Epithelial cell of proximal tubule (primary cell): ENCODE data around the gene PRKAR2B. TPM values are rescaled to one million over a fixed set of nuclear protein-coding genes. Genes with fewer than 3 reads are reported as not detected.

Source experiments
- DNase-seq: peaks from one replicate; pipeline ENCODE4 v3.0.0-alpha.2; 2011; ENCODE audit warnings: low read depth
- H3K4me3 ChIP-seq: 2 replicates; pipeline ENCODE4 v1.5.1; 2011; ENCODE audit warnings: low read depth, mild to moderate bottlenecking, low read length
- total RNA-seq: library from RNA; depleted of rRNA; stranded (reverse); fragments of >200 nt; gene quantifications from 2 replicates; pipeline ENCODE4 v1.2.3, GENCODE V29; 2015
- TF ChIP-seq, protein P1 (sequence below): conservative IDR thresholded peaks from 2 replicates; pipeline ENCODE4 v1.5.1; 2012; ENCODE audit warnings: low read depth, mild to moderate bottlenecking, low read length

The PRKAR2B gene
- total RNA-seq, 1 donor from 2014 or later: 5.2 TPM

DNA sequence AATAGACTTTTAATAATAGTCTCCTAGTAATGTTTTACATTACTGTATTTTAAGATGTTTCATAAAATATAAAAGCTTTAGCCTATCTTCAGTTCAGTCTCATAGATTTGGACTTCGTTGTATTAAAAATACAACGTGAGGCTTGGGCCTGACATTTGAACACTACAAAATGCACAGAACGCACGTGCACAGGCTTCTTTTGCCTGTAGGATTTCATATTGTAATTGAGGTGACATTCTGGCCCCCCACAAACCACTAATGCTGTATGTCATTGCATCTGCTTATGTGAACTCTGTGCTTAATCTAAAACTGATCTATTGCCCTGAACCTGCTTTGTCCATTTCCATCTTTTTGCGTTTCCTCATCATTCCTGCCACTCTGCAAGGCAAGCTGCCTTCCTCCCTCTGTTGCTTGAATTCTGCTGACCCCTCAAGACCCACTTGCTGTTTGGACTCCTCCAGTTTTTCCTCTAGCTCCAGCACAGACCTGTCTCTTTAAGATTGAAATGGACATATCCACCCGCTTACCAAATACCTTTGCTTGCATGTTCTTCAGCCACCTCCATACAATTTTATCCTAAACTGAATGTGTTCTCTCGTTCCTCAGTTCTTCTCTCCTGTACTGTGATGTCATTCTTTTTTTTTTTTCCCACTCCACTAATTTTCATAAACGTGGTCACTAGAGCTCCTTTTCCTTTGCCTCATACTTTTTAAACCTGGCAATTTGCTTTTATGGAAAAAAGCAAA, 12.4 kb downstream of the PRKAR2B start:
- TF ChIP-seq, protein P1, sequence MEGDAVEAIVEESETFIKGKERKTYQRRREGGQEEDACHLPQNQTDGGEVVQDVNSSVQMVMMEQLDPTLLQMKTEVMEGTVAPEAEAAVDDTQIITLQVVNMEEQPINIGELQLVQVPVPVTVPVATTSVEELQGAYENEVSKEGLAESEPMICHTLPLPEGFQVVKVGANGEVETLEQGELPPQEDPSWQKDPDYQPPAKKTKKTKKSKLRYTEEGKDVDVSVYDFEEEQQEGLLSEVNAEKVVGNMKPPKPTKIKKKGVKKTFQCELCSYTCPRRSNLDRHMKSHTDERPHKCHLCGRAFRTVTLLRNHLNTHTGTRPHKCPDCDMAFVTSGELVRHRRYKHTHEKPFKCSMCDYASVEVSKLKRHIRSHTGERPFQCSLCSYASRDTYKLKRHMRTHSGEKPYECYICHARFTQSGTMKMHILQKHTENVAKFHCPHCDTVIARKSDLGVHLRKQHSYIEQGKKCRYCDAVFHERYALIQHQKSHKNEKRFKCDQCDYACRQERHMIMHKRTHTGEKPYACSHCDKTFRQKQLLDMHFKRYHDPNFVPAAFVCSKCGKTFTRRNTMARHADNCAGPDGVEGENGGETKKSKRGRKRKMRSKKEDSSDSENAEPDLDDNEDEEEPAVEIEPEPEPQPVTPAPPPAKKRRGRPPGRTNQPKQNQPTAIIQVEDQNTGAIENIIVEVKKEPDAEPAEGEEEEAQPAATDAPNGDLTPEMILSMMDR: no peak
- no peak for DNase-seq
- H3K4me3 ChIP-seq: no peak overlapping the region

DNA sequence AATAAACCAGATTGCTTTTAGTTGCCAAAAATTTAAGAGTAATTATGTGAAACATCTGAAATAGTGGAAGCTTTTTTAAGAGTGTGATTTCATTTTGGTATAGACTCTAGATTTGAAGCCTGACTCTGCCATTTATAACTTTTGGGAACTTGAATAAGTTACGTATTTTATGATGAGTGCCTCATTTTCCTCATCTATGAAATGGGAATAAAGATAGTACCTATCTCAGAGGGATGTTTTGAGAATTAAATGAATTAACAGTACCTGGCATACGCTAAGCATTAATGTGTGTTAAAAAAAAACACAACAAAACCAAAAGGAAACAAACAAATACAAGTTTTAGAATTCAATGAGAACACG, 12.9 kb downstream of the PRKAR2B start:
- TF ChIP-seq, protein P1: no peak
- DNase-seq: no peak

DNA sequence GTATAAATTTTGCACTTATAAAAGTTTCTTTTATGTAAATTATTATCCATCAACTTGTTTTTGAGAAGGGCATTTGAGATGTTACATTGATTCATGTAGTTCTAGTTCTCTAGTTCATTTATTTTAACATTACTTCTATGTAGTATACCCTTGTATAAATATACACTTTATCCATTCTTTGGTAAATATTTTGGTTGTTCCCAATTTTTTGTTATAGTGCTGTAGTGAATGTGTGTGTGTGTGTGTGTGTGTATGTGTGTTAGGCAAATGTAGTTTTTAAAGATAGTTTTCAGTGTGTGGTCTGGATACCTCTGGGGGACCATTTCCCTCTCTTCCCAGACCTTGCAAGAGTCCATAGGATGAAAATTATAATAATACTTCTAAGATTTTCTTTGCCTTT, 15.0 kb downstream of the PRKAR2B start:
- H3K4me3 ChIP-seq: no peak overlapping the region
- no peak for DNase-seq
- TF ChIP-seq, protein P1: no peak

More for the DNA sequence above, 12.9 kb downstream of the PRKAR2B start:
- H3K4me3 ChIP-seq: no peak overlapping the region

DNA sequence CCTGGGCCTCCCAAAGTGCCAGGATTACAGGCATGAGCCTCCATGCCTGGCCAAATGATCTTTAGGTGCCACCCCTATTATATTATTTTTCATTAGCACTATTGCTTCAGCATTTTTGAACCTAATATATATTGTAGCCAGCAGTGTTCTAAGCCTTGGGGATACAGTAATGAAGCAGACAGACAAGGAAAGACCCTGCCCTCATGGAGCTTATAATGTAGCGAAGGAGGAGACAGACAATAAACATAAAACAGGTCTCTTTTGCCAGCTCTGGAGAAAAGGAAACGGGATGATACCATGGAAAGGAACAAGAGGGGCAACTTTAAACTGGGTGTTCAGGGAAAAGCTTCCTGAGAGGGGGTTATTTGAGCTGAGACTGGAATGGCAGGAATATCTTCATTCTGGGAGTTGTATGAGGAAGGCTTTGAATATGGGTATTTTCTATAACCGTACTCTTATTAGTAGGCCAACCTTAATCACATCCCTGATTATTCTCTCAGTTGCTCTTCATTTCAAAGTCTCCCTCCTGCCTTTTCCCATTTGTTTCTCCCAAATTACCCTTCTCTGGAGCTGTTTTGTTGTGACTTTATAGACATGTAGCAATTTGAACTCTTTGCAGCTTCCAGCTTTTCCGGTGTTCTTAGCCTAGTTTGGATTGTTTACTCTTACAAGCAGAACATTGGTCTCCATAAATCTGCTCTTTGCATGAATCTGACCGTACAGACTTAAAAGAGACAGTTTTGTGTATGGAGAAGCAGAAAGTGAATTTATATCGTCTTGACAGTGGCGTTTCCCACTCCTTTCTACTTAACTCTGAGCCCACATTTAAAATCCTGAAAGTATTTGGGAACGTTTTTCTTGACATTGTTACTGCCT, 19.0 kb downstream of the PRKAR2B start:
- TF ChIP-seq, protein P1: no peak
- H3K4me3 ChIP-seq: no peak overlapping the region
- DNase-seq: no peak

DNA sequence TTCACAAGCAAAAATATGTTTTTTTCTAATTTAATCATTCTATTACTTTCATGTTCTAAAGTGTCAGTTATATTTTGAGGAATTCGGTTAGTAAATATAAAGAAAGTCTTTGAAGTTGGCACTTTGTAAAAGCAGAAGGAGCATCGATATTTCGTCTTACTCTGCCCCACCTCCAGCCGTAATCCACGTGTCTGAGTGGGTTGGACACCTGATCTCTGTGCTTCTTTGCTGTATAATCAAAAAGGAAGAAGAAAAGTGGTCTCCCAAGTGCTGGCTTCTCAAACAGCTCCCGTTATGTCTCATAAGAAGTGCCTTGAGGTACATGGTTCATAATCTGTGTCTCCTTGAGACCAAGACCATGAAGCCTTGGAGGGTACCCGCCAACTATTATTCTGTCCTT, 19.8 kb downstream of the PRKAR2B start:
- TF ChIP-seq, protein P1: no peak
- H3K4me3 ChIP-seq: no peak overlapping the region
- DNase-seq: no peak

DNA sequence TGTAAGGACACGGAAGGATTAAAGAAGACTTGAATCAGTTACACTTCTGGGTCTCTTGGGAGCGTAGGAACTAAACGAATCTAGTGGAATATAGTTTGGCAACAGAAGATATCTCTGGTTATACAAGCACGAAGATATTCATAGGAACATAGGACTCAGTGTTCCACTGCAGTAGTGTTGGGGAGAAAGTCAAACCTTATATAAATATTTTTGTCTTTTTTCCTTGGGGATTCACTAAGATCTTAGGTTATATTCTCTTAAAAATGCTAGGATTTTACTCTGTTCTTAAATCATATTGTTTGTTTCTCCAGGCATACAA, 21.4 kb downstream of the PRKAR2B start:
- no peak for DNase-seq
- no peak overlapping the region for H3K4me3 ChIP-seq
- TF ChIP-seq, protein P1: no peak

DNA sequence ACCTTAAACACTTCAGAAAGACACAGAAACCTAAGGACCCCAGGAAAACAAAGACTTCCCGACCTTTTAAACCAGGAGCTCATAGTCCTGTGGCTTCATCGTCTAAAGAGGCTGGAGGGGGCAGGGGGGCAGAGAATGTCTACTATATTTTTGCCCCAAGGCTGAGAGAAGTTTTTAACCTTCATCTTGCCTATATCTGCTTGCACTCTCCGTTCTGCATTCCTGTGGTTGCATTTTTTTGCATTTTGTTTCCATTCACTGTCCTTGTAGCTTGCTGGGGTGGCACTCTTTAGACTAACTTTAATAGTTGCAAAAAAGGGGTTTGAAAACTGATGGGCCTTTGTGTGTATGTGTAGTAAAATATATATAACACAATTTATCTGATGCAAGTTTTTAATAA, 23.7 kb downstream of the PRKAR2B start:
- TF ChIP-seq, protein P1: no peak
- H3K4me3 ChIP-seq: no peak overlapping the region
- no peak for DNase-seq
